DOHH2 (cell line): ENCODE measurements around the gene GBGT1.

Experiments used
- EZH2phosphoT487 ChIP-seq: fragments of 200-600 bp; sonication (generic); IDR thresholded peaks from 2 replicates; pipeline ENCODE4 v1.6.1; 2017; ENCODE audit warnings: borderline replicate concordance, mild to moderate bottlenecking, antibody characterized with exemption, low read length, moderate library complexity, mixed read lengths
- TF ChIP-seq, protein P1 (sequence below): fragments of 200-600 bp; sonication (generic); IDR thresholded peaks from one replicate; pipeline ENCODE4 v1.5.1; 2014; ENCODE audit warnings: antibody characterized with exemption, mild to moderate bottlenecking, low read depth, low read length; ENCODE audit not compliant: poor library complexity, severe bottlenecking

- TF ChIP-seq, protein P1, sequence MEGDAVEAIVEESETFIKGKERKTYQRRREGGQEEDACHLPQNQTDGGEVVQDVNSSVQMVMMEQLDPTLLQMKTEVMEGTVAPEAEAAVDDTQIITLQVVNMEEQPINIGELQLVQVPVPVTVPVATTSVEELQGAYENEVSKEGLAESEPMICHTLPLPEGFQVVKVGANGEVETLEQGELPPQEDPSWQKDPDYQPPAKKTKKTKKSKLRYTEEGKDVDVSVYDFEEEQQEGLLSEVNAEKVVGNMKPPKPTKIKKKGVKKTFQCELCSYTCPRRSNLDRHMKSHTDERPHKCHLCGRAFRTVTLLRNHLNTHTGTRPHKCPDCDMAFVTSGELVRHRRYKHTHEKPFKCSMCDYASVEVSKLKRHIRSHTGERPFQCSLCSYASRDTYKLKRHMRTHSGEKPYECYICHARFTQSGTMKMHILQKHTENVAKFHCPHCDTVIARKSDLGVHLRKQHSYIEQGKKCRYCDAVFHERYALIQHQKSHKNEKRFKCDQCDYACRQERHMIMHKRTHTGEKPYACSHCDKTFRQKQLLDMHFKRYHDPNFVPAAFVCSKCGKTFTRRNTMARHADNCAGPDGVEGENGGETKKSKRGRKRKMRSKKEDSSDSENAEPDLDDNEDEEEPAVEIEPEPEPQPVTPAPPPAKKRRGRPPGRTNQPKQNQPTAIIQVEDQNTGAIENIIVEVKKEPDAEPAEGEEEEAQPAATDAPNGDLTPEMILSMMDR, result no peak
- no peak for TF ChIP-seq EZH2phosphoT487
Observed at GRCh38 chr9:133111808-133112662, 51.7 kb downstream of the GBGT1 start.
